Mesothelial cell of epicardium (in vitro differentiated cells): ENCODE measurements around the gene DGCR8. TPM values are rescaled to one million over a fixed set of nuclear protein-coding genes. Genes with fewer than 3 reads are reported as not detected.

ENCODE experiments used
- DNase-seq, 2 experiments: peaks; one replicate each; pipeline ENCODE4 v3.0.0; 2021; ENCODE audit warnings: low spot score in 2 of 2; ENCODE audit not compliant: unreplicated experiment in 2 of 2
- H3K27ac Mint-ChIP-seq: 2 replicates; pipeline ENCODE4 v1.8.0; 2021; ENCODE audit warnings: mixed read lengths
- H3K27me3 Mint-ChIP-seq: 2 replicates; pipeline ENCODE4 v1.8.0; 2021; ENCODE audit warnings: low read depth, mixed read lengths
- H3K36me3 Mint-ChIP-seq: 2 replicates; pipeline ENCODE4 v1.8.0; 2021; ENCODE audit warnings: mixed read lengths
- H3K4me1 Mint-ChIP-seq: 2 replicates; pipeline ENCODE4 v1.8.0; 2021; ENCODE audit warnings: mixed read lengths
- H3K4me3 Mint-ChIP-seq: 2 replicates; pipeline ENCODE4 v1.8.0; 2021; ENCODE audit warnings: mild to moderate bottlenecking, moderate library complexity, mixed read lengths
- H3K9me3 Mint-ChIP-seq: 2 replicates; pipeline ENCODE4 v1.8.0; 2021; ENCODE audit warnings: mixed read lengths
- CTCF ChIP-seq: fragments of 200-600 bp; sonication (generic); IDR thresholded peaks from one replicate; pipeline ENCODE4 v1.5.0; 2021; ENCODE audit warnings: antibody characterized with exemption; ENCODE audit not compliant: unreplicated experiment
- total RNA-seq: library from RNA; stranded (reverse); gene quantifications from 3 replicates; pipeline ENCODE4 v1.2.1, GENCODE V29; 2021

The DGCR8 gene
- total RNA-seq, 1 donor from 2014 or later: 71.5 TPM

DNA sequence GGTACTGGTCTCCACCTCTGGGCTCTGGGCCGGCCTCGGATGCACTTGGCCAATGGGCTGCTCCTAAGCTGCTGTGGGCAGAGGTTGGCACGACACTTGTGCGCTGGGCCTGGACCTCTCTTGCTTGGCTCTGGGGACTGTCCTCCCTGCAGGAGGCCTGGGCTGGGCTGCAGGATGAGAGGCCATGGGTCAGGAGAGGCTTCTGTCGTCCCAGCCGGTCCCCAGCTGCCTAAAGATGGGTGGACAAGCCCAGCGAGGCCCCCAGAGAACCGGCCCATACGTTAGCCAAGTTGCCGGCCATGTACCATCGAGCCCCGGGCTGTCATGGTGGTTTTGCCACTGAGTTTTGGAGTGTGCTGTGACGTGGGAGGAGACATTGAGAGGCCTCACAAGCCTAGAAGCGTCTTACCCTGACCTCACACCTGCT lies 72.4 kb downstream of the DGCR8 start:
- Mint-ChIP-seq H3K4me3 (no peak overlapping the region), H3K4me1 (peaks cover 3% of the 10 kb centered on the region), H3K27ac (no peak overlapping the region), H3K36me3 (no peaks in the 10 kb centered on the region), H3K27me3 (peaks cover 3% of the 10 kb centered on the region), H3K9me3 (no peaks in the 10 kb centered on the region)
- no peak for TF ChIP-seq CTCF
- no peak for DNase-seq

DNA sequence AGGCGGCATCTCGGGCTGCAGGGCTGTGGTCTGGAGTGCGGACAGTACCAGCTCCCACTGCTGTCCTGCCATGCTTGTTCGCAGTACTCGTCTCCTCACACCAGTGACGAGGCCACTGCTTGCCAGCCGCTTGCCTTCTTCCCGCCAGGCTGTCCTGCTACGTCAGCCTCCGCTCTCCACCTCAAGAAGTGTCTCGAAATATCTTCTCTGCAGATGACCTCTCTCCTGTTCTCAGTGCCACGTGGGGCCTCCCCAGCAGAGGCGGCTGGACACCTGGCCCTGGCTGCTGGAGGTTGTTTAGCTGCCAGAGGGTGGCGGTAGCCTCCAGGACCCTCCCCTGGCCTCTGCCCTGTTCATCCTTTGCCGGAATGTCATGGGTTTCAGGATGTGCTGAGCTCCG lies 73.9 kb downstream of the DGCR8 start:
- no peaks in the 10 kb centered on the region for H3K36me3 Mint-ChIP-seq
- no peaks in the 10 kb centered on the region for H3K9me3 Mint-ChIP-seq
- H3K4me3 Mint-ChIP-seq: no peak overlapping the region
- no peak overlapping the region for H3K27ac Mint-ChIP-seq
- peaks cover 3% of the 10 kb centered on the region for H3K4me1 Mint-ChIP-seq
- DNase-seq: no peak
- H3K27me3 Mint-ChIP-seq: peaks cover 6% of the 10 kb centered on the region
- TF ChIP-seq CTCF: no peak

- Mint-ChIP-seq H3K4me1 (peaks cover 3% of the 10 kb centered on the region), H3K27me3 (peaks cover 8% of the 10 kb centered on the region), H3K9me3 (no peaks in the 10 kb centered on the region), H3K27ac (no peak overlapping the region), H3K36me3 (no peaks in the 10 kb centered on the region), H3K4me3 (no peak overlapping the region)
- DNase-seq: no peak
- no peak for TF ChIP-seq CTCF
These were observed 74.7 kb downstream of the DGCR8 start for GRCh38 chr22:20154602-20155187.

- Mint-ChIP-seq H3K9me3 (no peaks in the 10 kb centered on the region), H3K4me1 (peaks cover 3% of the 10 kb centered on the region), H3K36me3 (no peaks in the 10 kb centered on the region), H3K4me3 (no peak overlapping the region), H3K27ac (no peak overlapping the region), H3K27me3 (peaks cover 8% of the 10 kb centered on the region)
- TF ChIP-seq CTCF: no peak
- no peak for DNase-seq
These were observed 75.4 kb downstream of the DGCR8 start for GRCh38 chr22:20155330-20156041.

DNA sequence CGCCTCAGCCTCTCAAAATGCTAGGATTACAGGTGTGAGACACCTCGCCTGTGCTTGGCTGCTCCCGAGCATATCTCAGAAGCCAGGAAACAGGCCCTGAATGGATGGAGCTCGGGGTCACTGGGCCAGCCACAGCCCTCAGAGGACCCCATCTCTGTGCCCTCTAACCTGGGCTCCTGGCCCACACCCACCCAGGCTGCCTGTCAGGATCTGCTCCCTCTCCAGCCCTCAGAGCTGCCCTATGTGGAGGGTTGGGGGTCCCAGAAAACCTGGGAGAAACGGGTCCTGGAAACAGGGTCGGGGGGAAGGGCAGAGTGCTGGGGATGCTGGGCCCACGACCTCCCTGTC lies 76.0 kb downstream of the DGCR8 start:
- Mint-ChIP-seq H3K27ac (no peak overlapping the region), H3K27me3 (peaks cover 8% of the 10 kb centered on the region), H3K36me3 (no peaks in the 10 kb centered on the region), H3K4me3 (no peak overlapping the region), H3K4me1 (peaks cover 3% of the 10 kb centered on the region), H3K9me3 (no peaks in the 10 kb centered on the region)
- no peak for DNase-seq
- TF ChIP-seq CTCF: no peak
